Testis (tissue), 3 donors: ENCODE data around the gene SHISA7. TPM values are rescaled to one million over a fixed set of nuclear protein-coding genes. Genes with fewer than 3 reads are reported as not detected.

ENCODE experiments used
- DNase-seq: peaks from one replicate; pipeline ENCODE4 v3.0.0-alpha.2; 2019
- H3K27ac ChIP-seq, 2 donors: fragments of 200-600 bp; sonication (generic); one replicate each; pipeline ENCODE4 v1.5.1; 2019
- H3K27me3 ChIP-seq: fragments of 200-600 bp; sonication (generic); one replicate; pipeline ENCODE4 v1.5.1; 2019
- H3K36me3 ChIP-seq: fragments of 200-600 bp; sonication (generic); one replicate; pipeline ENCODE4 v1.5.1; 2017; ENCODE audit warnings: low read depth; ENCODE audit errors: missing control alignments
- H3K4me1 ChIP-seq: fragments of 200-600 bp; sonication (generic); one replicate; pipeline ENCODE4 v1.5.1; 2019
- H3K4me3 ChIP-seq, 2 donors: fragments of 200-600 bp; sonication (generic); one replicate each; pipeline ENCODE4 v1.5.1; 2017 to 2019
- H3K9me3 ChIP-seq: fragments of 200-600 bp; sonication (generic); one replicate; pipeline ENCODE4 v1.5.1; 2017
- CTCF ChIP-seq, 3 experiments: fragments of 450-650 bp in 2 of 3; fragments of 200-600 bp in 1 of 3; sonication (generic) in 1 of 3; IDR thresholded peaks; one replicate each; pipeline ENCODE4 v1.5.1; 2016 to 2019; ENCODE audit warnings: antibody characterized with exemption in 3 of 3, mild to moderate bottlenecking in 2 of 3, moderate library complexity in 1 of 3
- POLR2A ChIP-seq: fragments of 450-650 bp; IDR thresholded peaks from one replicate; pipeline ENCODE4 v1.6.1; 2017; ENCODE audit warnings: antibody characterized with exemption, mild to moderate bottlenecking, moderate library complexity
- WGBS, 2 donors: methylation state at CpG; one replicate each; pipeline ENCODE4 v1.1.5; 2018; 5-methylcytosine and 5-hydroxymethylcytosine counted together
- intact Hi-C: fragments of 100-400 bp; cut with DNase I; formaldehyde crosslinking; loops from one replicate; pipeline ENCODE4 v1.15.1; 2023; ENCODE audit warnings: low total_unique reads
- polyA plus RNA-seq: library from polyadenylated mRNA; stranded (reverse); fragments of 350-450 nt; fragmentation: Illumina TruSeq; extraction: RNeasy Lipid Tissue Mini Kit (QIAGEN cat#74804); gene quantifications from one replicate; pipeline ENCODE4 v1.2.3, GENCODE V29; 2014; ENCODE audit warnings: low read depth, low replicate concordance; ENCODE audit not compliant: insufficient read depth
- total RNA-seq, 2 donors: library from RNA; depleted of rRNA; stranded (reverse); fragments of >200 nt; gene quantifications; one replicate each; pipeline ENCODE4 v1.2.3, GENCODE V29; 2016

SHISA7 gene
- total and polyA plus RNA-seq, 3 donors from 2014 or later: 0.43 to 1.0 (median 0.45) TPM

GRCh38 chr19:55465460-55466240, 22.6 kb upstream of the SHISA7 start:
- intact Hi-C loops: no loop called here
- no peaks in the 10 kb centered on the region for H3K9me3 ChIP-seq
- no peak for DNase-seq
- H3K4me3 ChIP-seq: no peak overlapping the region
- peaks cover 15% of the 10 kb centered on the region for H3K4me1 ChIP-seq
- no peak overlapping the region for H3K27ac ChIP-seq
- no peaks in the 10 kb centered on the region for H3K27me3 ChIP-seq
- TF ChIP-seq CTCF (IDR thresholded peaks at IDR 0.05) (no peak), POLR2A (no peak)
- H3K36me3 ChIP-seq: no peaks in the 10 kb centered on the region
- 73 to 92% methylated on average over 3 to 11 of the region's 11 CpGs for WGBS, 2 donors

GRCh38 chr19:55464662-55465054, 21.6 kb upstream of the SHISA7 start, which contains the start of gene C19orf85:
Gene C19orf85, minus strand, starts transcription at chr19:55464751. Its CDS starts 197 bp downstream, at chr19:55464554.
- WGBS, 2 donors: 72 to 80% methylated on average over 14 of the region's 14 CpGs
- intact Hi-C loops: no loop called here
- H3K27ac ChIP-seq: no peak within 1 kb of the TSS
- no peaks in the 10 kb centered on the region for H3K27me3 ChIP-seq
- no peaks in the 10 kb centered on the region for H3K9me3 ChIP-seq
- H3K4me3 ChIP-seq: no peak within 1 kb of the TSS
- H3K4me1 ChIP-seq: peaks cover 25% of the 10 kb centered on the region
- DNase-seq: no peak
- H3K36me3 ChIP-seq: no peaks in the 10 kb centered on the region
- TF ChIP-seq CTCF (IDR thresholded peaks at IDR 0.05): no peak
- no peak for TF ChIP-seq POLR2A

- Histone ChIP-seq H3K4me3 (no peak overlapping the region), H3K4me1 (peaks cover 28% of the 10 kb centered on the region), H3K9me3 (no peaks in the 10 kb centered on the region), H3K27me3 (no peaks in the 10 kb centered on the region), H3K36me3 (no peaks in the 10 kb centered on the region), H3K27ac (no peak overlapping the region)
- WGBS, 2 donors: 73 to 76% methylated on average over 18 to 22 of the region's 23 CpGs
- no peak for TF ChIP-seq POLR2A
- TF ChIP-seq CTCF (IDR thresholded peaks at IDR 0.05): no peak
- intact Hi-C loops: no loop called here
- no peak for DNase-seq
These were observed 21.1 kb upstream of the SHISA7 start for GRCh38 chr19:55464039-55464661.

GRCh38 chr19:55463583-55464031, 20.5 kb upstream of the SHISA7 start:
- H3K4me3 ChIP-seq: no peak overlapping the region
- no peak overlapping the region for H3K27ac ChIP-seq
- H3K36me3 ChIP-seq: no peaks in the 10 kb centered on the region
- TF ChIP-seq CTCF (IDR thresholded peaks at IDR 0.05): no peak
- TF ChIP-seq POLR2A: no peak
- peaks cover 33% of the 10 kb centered on the region for H3K4me1 ChIP-seq
- no peak for DNase-seq
- H3K9me3 ChIP-seq: no peaks in the 10 kb centered on the region
- WGBS, 2 donors: 78 to 80% methylated on average over 12 to 15 of the region's 15 CpGs
- intact Hi-C loops: no loop called here
- H3K27me3 ChIP-seq: no peaks in the 10 kb centered on the region
